Measurements from ENCODE around the gene TASOR2.

TASOR2 gene

DNA sequence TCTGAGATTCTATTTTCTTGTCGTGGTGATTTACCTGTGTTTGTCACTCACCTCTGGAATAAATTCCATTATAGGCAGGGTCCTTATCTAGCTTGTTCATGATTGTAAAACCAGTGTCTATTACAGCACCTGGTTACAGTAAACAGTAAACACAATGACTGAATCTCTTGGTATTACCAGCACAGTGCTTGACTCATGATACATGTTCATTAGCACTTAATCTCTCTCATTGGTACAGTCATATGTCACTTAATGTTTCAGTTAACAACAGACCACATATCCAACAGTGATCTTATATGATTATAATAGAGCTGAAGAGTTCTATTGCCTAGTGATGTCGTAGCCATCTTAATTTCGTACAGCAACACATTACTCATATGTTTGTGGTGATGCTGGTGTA, 1.6 kb upstream of the TASOR2 start:
- no peak for DNase-seq (ENCODE audit: low read depth in 2 of 2)

DNA sequence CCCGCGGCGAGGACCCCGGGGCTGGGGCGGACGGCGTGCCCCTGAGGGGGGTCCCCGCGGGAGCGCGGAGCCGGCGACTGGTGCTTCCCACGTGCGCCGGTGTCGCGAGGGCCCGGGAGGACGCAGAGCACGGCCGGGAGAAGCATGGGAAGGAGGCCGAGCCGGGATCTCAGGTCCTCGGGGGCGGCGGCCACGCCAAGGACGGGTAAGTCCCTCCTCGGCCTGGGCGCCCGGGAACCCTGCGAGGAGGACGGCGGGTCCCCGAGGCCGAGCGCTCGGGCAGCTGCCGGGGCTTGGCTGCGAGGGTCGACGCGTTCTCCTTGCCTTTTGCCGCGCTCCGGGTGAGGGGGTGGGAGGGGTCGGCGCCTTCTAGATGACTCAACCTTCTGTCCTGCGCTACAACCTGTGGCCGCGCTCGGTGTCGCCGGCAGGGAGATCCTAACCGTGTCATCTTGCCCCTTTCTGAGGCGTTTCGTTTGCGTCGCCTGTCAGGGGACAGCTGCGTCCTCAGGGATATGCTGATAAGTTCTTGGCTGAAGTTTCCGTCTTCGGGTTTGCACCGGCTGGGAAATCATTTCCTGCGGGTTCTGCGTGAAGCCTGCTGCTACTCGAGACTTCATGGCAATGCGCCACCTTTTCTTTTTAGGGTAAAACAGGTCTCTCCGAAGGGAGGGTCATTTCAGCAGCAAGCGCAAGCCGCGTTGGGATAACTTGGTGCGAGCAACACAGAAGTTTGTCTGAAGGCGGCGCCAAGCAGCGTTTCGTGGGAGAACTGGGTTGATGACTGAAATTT, 529 bp downstream of the TASOR2 start:
- DNase-seq (ENCODE audit: low read depth in 2 of 2): peak; percentile 22 to 61

DNA sequence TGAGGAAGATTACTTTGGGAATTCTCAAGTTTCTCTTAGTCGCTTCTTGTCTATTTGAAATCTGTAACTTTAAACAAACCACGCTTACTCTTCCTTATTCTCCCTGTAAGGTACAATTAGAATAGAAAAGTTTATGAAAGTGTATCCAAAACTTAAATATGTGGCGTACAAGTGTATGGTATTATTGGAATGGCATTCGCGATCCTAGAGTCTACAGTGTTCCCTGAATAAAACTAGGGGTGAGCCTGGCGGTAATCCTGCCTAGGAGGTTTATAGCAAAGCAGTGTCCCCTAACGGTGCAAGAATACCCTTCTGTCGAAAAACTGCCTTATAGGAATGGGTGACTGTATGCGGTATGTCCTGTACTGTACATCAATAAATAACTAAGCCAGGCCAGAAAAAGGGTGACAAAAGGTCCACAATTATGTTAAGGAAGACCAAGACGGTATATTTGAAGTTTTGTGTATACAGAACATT, 1.2 kb downstream of the TASOR2 start:
- DNase-seq (ENCODE audit: low read depth in 2 of 2): no peak

DNA sequence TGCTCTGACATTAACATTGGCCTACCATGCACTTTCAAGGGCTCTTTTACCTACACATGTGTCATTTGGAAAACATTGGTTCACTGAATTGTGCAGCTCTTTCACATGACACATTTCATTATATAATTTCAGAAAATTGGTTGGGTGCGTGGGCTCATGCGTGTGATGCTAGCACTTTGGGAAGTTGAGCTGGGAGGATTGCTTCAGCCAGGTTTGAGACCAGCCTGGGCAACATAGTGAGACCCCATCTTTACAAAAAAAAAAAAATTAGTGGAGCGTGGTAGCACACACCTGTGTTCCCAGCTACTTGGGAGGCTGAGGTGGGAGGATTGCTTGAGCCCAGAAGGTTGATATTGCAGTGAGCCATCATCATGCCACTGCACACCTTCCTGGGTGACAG, 3.9 kb downstream of the TASOR2 start:
- no peak for DNase-seq (ENCODE audit: low read depth in 2 of 2)

DNA sequence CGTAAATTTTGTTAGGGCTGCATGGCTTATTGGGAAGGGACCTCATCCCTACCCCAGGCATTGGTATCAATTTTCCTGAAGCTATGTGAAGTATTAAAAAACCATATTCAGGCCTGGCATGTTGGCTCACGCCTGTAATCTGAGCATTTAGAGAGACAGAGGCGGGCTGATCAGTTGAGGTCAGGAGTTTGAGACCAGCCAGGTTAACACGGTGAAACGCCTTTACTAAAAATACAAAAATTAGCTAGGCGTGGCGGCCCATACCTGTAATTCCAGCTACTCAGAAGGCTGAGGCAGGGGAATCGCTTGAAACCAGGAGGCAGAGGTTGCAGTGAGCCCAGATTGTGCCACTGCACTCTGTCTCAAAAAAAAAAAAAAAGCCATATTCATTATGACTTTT, 7.1 kb downstream of the TASOR2 start:
- DNase-seq (ENCODE audit: low read depth in 2 of 2): no peak

DNA sequence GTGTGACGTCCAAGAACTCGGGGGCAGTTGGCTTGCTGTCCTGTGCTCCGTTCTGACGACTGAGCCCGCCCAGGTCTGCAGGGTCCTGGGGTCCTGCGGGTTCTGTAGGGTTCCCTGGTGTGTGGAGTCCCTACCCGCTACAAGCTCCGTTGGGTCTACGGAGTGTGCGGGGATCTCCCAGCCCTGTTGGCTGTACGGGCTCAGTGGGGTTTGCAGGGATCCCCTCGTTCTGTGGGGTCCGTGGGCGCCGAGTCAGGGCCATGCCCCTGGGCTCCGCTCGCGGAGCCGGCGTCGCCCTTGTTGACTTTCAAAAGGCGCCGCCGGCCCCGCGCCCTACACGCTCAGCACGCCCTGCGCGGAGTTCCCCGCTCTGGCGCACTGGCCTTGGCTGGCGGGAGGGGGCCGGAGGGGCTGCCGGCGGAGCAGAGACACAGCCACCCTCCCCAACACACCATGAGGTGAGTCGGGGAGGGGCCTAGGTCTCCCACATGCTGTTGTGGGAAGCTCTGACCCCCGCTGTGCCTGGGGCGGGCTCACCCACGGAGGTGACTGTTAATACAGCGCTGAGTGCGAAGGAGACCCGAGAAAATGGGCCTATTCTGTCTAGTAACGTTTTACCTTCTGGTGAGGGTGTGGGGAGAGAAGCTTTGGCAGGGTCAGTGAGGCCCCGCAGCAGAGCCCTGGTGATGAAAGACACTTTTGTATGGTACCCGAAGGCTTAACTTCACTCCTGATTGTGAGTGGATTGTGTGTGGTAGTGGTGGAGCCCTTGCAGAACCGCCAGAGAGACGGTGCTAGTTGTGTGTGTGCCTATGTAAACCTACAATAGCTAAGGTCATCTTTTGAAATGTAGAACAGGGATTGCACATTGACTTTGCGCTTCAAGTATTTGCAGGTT, 8.1 kb downstream of the TASOR2 start:
- peak; percentile 23 to 37 for DNase-seq (ENCODE audit: low read depth in 2 of 2)

DNA sequence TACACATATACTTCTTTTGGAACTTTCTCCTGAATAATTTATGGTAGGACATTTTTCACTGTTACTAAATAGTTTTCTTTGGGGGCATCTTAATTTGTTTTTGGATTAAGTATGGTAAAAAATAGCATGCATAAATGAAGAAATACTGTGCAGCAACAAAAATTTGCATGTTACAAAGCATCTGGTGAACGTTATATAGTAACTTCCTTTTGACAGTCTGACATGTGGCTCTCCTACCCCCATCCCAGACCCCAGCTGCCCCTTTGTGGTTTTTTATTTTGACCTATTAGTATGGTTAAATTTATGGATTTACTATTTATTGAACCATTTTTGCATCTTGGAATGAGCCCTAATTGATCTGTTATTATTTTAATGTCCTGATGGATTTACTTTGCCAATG, 9.9 kb downstream of the TASOR2 start:
- DNase-seq (ENCODE audit: low read depth in 2 of 2): no peak

DNA sequence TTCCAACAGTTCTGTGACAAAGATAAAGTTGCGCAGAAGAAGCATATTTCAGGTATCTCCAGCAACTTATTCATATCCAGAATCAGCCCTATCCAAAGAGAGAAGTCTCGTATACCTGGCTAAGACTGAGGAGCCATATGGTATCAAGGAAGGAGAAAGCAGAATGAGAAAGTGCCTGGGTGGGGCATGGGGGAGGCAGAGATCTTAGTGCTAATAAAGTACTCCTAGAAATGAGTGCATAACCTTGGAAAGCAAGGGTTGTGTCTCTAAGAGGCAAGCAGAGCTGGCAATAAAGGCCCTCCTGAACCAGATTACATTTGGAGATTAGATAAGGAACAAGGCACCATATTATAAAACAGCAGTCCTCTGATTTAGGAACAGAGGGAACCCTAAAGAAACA, 12.7 kb downstream of the TASOR2 start:
- DNase-seq (ENCODE audit: low read depth in 2 of 2): no peak

DNA sequence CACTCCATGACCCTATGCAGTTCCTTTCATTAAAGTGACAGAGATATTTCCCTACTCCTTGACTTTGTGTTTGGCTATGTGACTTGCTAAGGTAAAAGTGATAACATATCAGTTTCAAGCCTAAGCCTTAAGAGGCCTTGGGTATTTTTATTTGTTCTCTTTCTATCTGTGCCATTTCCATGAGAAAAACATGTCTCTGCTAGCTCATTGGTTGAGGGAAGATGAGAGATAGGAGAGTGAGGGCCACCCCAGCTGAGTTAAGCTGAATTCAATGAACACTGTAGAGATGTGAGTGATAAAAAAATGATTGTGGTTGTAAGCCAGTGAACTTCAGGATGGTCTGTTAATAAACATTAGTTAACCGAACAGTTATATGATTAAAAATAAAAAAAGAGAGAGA, 13.4 kb downstream of the TASOR2 start:
- DNase-seq (ENCODE audit: low read depth in 2 of 2): no peak

DNA sequence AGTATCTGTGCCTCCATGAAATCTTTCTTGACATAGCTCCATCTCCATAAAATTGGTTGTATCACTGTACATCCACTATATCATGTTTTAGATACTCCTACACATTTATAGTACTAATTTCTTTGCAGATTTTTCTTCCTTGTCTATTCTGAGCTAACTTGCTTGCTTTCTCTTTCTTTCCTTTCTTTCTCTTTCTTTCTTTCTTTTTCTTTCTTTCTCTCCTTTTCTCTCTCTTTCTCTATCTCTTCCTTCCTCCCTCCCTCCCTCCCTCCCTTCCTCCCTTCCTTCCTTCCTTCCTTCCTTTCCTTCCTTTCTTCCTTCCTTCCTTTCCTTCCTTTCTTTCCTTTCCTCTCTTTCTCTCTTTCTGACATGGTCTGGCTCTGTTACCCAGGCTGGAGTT, 23.7 kb downstream of the TASOR2 start:
- no peak for DNase-seq (ENCODE audit: low read depth in 2 of 2)

DNA sequence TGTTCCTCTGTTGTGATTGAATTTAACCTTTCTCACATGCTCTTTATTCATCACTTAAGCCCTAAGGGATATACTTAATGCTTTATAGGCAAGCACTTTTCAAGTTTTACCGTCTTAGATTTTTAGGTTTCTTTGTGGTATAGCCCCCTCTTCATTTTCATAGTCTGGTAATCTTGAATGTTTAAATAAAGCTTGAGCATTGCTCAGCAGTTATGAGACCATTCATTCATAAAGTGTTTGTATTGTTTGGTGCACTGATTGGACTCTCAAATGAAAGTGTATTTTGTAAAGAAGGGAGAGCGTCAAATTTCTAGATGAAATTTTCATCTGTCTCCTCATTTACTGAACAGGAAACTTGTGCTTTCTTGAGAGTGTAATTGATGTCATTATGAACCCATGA, 25.2 kb downstream of the TASOR2 start:
- no peak for DNase-seq (ENCODE audit: low read depth in 2 of 2)

DNA sequence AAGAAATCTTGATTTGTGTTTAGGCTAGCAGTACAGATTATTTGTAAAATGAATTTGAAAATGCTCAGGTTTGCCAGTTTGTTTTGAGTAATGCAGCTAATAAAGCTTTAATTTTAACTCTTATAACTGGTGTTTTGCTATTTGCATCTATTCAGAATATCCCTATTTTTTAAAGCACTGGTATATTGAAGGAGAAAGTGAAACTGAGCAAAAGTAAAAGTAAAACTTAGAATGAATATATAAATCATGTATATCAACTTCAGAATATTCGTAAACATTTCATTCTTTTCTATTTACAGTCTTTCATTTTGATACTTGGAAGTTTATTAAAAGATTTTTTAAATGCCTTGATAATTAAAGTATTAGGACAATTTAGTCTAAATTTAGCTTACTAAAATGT, 26.2 kb downstream of the TASOR2 start:
- DNase-seq (ENCODE audit: low read depth in 2 of 2): no peak

DNA sequence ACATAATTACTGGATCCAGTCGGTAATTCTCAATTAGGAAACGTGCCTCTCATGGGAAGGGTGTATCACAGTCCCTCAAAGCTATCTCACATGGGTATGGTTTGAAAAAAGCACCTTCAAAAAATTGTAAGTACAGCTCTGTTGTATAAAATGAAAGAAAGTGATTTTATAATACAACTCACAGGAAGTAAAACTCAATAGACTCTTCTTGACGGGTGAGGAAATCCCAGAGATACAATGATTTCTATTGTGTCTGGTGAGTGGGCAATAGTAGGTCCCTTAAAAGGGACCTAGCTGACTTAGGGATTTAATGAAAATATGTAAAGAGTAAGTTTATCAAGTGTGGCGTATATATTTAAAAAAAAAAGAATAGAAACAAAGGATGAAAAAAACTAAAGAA, 27.0 kb downstream of the TASOR2 start:
- DNase-seq (ENCODE audit: low read depth in 2 of 2): no peak

DNA sequence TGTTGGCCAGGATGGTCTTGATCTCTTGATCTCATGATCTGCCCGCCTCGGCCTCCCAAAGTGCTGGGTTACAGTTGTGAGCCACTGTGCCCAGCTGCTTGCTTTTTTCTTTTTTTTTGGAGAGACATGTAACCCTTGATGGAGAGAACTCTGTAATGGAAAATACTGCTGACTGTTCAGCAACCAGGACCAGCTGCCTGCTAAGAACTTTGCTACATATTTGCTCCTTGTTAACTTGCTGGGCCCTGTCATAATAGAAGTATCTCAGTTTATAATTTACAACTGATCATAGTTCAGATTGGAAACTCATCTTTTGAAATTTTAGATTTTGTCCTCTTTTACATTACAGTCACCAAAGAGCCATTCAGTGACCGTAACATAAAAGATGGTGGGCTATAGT, 34.9 kb downstream of the TASOR2 start:
- DNase-seq (ENCODE audit: low read depth in 2 of 2): no peak

DNA sequence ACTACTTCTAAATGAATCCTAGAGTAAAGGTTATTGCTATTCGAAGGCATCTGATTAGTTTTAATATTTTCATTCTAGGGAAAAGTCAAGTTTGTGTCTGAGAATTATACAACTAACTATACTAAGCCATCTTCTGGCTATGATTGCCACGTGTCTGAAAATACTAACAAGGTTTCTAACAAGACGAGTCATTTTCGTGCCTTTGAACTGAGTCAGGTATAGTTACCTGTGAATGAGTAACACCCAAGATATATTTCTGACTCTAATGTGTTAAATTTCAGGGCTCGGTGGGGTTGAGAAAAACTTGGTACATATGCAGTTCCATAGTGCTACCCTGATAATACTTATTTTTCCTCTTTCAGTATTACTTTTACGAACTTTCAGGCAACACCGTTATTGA, 35.5 kb downstream of the TASOR2 start:
- no peak for DNase-seq (ENCODE audit: low read depth in 2 of 2)

DNA sequence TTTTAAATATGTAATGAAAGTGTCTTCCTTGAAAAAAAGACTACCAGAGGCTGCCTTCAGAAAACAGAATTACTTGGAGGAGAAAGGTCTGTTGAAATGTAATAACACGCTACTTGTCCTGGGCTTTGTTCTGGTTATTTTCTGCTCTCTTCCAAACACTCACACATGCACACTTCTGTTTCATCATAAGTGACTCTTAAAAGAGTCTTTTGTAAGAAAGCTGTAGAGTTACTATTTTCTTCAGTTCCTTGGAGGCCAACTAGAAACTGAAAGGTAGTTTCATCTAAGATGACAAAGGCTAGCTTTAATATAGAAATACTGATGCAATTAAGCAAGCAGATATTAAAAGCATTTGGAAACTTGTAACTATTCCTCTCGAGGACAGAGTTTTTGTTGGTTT, 39.1 kb downstream of the TASOR2 start:
- no peak for DNase-seq (ENCODE audit: low read depth in 2 of 2)

DNA sequence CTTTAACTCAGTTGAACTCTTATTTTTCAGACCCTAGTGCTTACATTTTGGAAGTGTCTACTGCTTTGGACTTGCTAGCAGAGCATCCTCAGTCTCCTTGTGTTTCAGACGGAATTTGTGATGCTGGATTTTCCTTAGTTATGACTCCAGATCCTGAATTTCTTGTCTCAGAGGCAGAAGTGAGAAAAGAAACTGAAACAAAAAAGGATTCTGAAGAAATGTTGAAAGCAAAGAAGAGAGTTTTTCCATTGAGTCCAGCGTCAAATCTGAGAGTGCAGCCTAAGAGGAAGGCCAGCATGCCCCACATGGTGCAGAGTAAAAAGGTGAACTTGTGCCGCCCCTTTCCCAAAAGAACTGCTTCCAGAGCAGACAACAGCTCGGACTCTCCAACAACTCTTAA, 46.1 kb downstream of the TASOR2 start:
- no peak for DNase-seq (ENCODE audit: low read depth in 2 of 2)

DNA sequence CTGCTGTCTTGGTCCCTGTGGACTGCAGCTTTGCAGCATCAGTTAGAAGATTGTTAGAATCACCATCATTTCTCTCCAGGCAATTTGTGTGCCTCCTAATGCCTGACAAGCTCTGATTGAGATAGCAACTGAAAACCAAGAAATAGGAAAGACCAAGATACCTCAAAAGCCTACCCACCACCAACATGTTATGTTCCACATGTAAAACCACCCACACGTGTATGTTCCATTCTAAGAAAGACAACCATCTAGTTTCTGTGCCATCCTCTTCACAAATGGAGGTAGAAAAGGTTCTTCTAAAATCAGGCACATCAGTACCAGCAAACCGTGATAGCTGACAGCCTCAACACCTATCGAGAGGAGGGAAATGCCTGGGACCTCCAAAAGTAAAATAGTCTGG, 46.9 kb downstream of the TASOR2 start:
- no peak for DNase-seq (ENCODE audit: low read depth in 2 of 2)

DNA sequence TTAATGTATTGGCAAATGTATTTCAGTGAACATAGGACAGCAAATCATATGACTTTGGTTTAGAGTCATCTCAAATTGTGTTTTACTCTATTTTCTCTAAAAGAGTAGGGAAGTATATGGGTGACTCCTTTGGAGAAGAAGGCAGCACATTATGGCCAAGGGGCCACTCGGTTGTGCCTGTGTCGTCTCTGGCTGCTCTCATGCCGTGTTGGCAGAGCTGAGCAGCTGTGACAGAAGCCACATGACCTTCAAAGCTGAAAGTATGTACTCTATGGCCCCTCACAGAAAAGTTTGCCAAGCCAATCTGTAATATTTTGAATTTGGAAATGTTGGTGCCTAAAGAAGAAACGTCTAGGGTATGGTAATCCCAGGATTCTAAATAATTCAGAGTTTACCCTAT, 47.5 kb downstream of the TASOR2 start:
- no peak for DNase-seq (ENCODE audit: low read depth in 2 of 2)

All from activated CD4-positive, alpha-beta T cell treated with anti-CD3 and anti-CD28 coated beads for 24 hours (primary cell).